Caki2 (cell line): Measurements from ENCODE around the gene VEGFB. TPM values are rescaled to one million over a fixed set of nuclear protein-coding genes. Genes with fewer than 3 reads are reported as not detected.
"Not testable (repeated sequence)": the region's sequence is repeated elsewhere in the genome, so short reads cannot be mapped to it uniquely, and the experiment has no call there.

Source experiments
- DNase-seq: peaks from one replicate; pipeline ENCODE4 v3.0.0-alpha.2; 2015; ENCODE audit warnings: low read depth
- in situ Hi-C: cut with HindIII; loops from 2 replicates; pipeline ENCODE4 v1.10.0; 2016; ENCODE audit warnings: low sequenced_read_pairs, low pct_unique_long_range_greater_than_20kb, mixed read lengths
- total RNA-seq: library from RNA; depleted of rRNA; stranded (reverse); fragments of >200 nt; shearing (Covaris generic); gene quantifications from 2 replicates; pipeline ENCODE4 v1.2.3, GENCODE V29; 2014; ENCODE audit warnings: low replicate concordance

VEGFB gene
- total RNA-seq, 1 experiment from 2014 or later: 66.2 TPM

- in situ Hi-C loops: no loop called here
- peak; percentile 39 for DNase-seq
These were observed 7.3 kb downstream of the VEGFB start for GRCh38 chr11:64241491-64242374.

- in situ Hi-C loops: no loop called here
- no peak for DNase-seq
These were observed 9.0 kb downstream of the VEGFB start for GRCh38 chr11:64243236-64243854.

- DNase-seq: no peak
- in situ Hi-C loops: no loop called here
These were observed 9.7 kb downstream of the VEGFB start for GRCh38 chr11:64244107-64244506.

- no peak for DNase-seq
- in situ Hi-C loops: no loop called here
These were observed 10.6 kb downstream of the VEGFB start for GRCh38 chr11:64244966-64245365.

GRCh38 chr11:64245401-64245796 lies 11.0 kb downstream of the VEGFB start:
- in situ Hi-C loops: no loop called here
- DNase-seq: no peak

GRCh38 chr11:64245797-64246620 lies 11.6 kb downstream of the VEGFB start:
- in situ Hi-C loops: no loop called here
- DNase-seq: peak; percentile 82

- DNase-seq, in situ Hi-C loops: not testable (repeated sequence)
These were observed 12.2 kb downstream of the VEGFB start for GRCh38 chr11:64246621-64246870.

GRCh38 chr11:64246871-64247728 lies 12.7 kb downstream of the VEGFB start, which contains the start of gene PPP1R14B:
Gene PPP1R14B (minus strand): TSS chr11:64246943. CDS start chr11:64246673, 270 bp downstream.
- in situ Hi-C loops: no loop called here
- DNase-seq: peak; percentile 88

- no peak for DNase-seq
- in situ Hi-C loops: no loop called here
These were observed 13.5 kb downstream of the VEGFB start for GRCh38 chr11:64247729-64248531.

- in situ Hi-C loops: no loop called here
- DNase-seq: no peak
These were observed 14.2 kb downstream of the VEGFB start for GRCh38 chr11:64248578-64248977.

- DNase-seq: no peak
- in situ Hi-C loops: no loop called here
These were observed 14.7 kb downstream of the VEGFB start for GRCh38 chr11:64249038-64249437.

- DNase-seq: no peak
- in situ Hi-C loops: no loop called here
These were observed 15.4 kb downstream of the VEGFB start for GRCh38 chr11:64249563-64250414.

- in situ Hi-C loops: no loop called here
- DNase-seq: no peak
These were observed 16.1 kb downstream of the VEGFB start for GRCh38 chr11:64250415-64251015.

GRCh38 chr11:64251016-64251752 lies 16.8 kb downstream of the VEGFB start, which contains the start of gene PLCB3:
Gene PLCB3 (plus strand): TSS chr11:64251530. CDS start chr11:64251650, 120 bp downstream.
- DNase-seq: peak; percentile 33
- in situ Hi-C loops: no loop called here

GRCh38 chr11:64251753-64252002 lies 17.3 kb downstream of the VEGFB start:
- no peak for DNase-seq
- in situ Hi-C loops: no loop called here
